ENCODE data around the gene DOCK9.

DNA sequence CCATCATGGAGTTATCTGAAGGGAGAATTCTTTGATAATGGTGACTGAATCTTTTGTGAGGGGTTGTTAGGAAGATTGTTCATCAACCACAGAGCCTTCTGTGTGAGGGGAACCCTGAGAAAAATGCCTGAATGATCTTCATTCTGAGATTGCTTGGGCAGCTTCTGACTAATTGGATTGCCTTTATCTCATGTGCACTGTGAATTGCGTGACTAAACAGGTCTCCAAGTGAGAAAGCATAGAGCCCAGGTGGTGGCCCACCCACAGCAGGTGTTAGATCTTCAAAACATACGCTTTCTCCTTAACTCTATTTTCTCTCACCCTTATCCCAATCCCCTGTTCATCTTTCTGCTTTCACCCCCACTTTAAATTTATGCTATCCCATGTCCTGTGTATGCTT lies 58.3 kb downstream of the DOCK9 start:
- TF ChIP-seq, protein P1, sequence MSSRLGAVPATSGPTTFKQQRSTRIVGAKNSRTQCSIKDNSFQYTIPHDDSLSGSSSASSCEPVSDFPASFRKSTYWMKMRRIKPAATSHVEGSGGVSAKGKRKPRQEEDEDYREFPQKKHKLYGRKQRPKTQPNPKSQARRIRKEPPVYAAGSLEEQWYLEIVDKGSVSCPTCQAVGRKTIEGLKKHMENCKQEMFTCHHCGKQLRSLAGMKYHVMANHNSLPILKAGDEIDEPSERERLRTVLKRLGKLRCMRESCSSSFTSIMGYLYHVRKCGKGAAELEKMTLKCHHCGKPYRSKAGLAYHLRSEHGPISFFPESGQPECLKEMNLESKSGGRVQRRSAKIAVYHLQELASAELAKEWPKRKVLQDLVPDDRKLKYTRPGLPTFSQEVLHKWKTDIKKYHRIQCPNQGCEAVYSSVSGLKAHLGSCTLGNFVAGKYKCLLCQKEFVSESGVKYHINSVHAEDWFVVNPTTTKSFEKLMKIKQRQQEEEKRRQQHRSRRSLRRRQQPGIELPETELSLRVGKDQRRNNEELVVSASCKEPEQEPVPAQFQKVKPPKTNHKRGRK (CRISPR knock-in tag; IDR thresholded peaks at IDR 0.05; ENCODE audit: borderline replicate concordance) = no peak
- TF ChIP-seq, protein P2, sequence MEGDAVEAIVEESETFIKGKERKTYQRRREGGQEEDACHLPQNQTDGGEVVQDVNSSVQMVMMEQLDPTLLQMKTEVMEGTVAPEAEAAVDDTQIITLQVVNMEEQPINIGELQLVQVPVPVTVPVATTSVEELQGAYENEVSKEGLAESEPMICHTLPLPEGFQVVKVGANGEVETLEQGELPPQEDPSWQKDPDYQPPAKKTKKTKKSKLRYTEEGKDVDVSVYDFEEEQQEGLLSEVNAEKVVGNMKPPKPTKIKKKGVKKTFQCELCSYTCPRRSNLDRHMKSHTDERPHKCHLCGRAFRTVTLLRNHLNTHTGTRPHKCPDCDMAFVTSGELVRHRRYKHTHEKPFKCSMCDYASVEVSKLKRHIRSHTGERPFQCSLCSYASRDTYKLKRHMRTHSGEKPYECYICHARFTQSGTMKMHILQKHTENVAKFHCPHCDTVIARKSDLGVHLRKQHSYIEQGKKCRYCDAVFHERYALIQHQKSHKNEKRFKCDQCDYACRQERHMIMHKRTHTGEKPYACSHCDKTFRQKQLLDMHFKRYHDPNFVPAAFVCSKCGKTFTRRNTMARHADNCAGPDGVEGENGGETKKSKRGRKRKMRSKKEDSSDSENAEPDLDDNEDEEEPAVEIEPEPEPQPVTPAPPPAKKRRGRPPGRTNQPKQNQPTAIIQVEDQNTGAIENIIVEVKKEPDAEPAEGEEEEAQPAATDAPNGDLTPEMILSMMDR (IDR thresholded peaks at IDR 0.05) = no peak
- TF ChIP-seq, protein P3, sequence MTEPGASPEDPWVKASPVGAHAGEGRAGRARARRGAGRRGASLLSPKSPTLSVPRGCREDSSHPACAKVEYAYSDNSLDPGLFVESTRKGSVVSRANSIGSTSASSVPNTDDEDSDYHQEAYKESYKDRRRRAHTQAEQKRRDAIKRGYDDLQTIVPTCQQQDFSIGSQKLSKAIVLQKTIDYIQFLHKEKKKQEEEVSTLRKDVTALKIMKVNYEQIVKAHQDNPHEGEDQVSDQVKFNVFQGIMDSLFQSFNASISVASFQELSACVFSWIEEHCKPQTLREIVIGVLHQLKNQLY (CRISPR knock-in tag; IDR thresholded peaks at IDR 0.05) = no peak
- TF ChIP-seq PRRX2 (CRISPR knock-in tag; IDR thresholded peaks at IDR 0.05) (no peak), ATF1 (CRISPR knock-in tag; IDR thresholded peaks at IDR 0.05) (no peak), SP1 (CRISPR knock-in tag; conservative IDR thresholded peaks at IDR 0.05) (no peak), GABPB1 (CRISPR knock-in tag; IDR thresholded peaks at IDR 0.05) (no peak), ESRRA (CRISPR knock-in tag; IDR thresholded peaks at IDR 0.05; ENCODE audit: borderline replicate concordance) (no peak), CREB1 (CRISPR knock-in tag; IDR thresholded peaks at IDR 0.05) (no peak), KAT7 (CRISPR knock-in tag; IDR thresholded peaks at IDR 0.05; ENCODE audit: borderline replicate concordance) (no peak), TP53 (CRISPR knock-in tag; IDR thresholded peaks at IDR 0.05) (no peak), ZNF232 (CRISPR knock-in tag; IDR thresholded peaks at IDR 0.05) (no peak)
- TF ChIP-seq, protein P4, sequence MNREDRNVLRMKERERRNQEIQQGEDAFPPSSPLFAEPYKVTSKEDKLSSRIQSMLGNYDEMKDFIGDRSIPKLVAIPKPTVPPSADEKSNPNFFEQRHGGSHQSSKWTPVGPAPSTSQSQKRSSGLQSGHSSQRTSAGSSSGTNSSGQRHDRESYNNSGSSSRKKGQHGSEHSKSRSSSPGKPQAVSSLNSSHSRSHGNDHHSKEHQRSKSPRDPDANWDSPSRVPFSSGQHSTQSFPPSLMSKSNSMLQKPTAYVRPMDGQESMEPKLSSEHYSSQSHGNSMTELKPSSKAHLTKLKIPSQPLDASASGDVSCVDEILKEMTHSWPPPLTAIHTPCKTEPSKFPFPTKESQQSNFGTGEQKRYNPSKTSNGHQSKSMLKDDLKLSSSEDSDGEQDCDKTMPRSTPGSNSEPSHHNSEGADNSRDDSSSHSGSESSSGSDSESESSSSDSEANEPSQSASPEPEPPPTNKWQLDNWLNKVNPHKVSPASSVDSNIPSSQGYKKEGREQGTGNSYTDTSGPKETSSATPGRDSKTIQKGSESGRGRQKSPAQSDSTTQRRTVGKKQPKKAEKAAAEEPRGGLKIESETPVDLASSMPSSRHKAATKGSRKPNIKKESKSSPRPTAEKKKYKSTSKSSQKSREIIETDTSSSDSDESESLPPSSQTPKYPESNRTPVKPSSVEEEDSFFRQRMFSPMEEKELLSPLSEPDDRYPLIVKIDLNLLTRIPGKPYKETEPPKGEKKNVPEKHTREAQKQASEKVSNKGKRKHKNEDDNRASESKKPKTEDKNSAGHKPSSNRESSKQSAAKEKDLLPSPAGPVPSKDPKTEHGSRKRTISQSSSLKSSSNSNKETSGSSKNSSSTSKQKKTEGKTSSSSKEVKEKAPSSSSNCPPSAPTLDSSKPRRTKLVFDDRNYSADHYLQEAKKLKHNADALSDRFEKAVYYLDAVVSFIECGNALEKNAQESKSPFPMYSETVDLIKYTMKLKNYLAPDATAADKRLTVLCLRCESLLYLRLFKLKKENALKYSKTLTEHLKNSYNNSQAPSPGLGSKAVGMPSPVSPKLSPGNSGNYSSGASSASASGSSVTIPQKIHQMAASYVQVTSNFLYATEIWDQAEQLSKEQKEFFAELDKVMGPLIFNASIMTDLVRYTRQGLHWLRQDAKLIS (CRISPR knock-in tag; IDR thresholded peaks at IDR 0.05; ENCODE audit: borderline replicate concordance) = no peak
- TF ChIP-seq, protein P5, sequence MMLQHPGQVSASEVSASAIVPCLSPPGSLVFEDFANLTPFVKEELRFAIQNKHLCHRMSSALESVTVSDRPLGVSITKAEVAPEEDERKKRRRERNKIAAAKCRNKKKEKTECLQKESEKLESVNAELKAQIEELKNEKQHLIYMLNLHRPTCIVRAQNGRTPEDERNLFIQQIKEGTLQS (CRISPR knock-in tag; conservative IDR thresholded peaks at IDR 0.05) = no peak

Measured in WTC11 (cell line).